GM21619 (cell line): ENCODE results near the gene NBEA.

Experiments used
- ATAC-seq: cut with Tn5 transposase; IDR thresholded peaks from one replicate; pipeline ENCODE4 v1.9.1; 2021; ENCODE audit not compliant: unreplicated experiment

Gene NBEA

DNA sequence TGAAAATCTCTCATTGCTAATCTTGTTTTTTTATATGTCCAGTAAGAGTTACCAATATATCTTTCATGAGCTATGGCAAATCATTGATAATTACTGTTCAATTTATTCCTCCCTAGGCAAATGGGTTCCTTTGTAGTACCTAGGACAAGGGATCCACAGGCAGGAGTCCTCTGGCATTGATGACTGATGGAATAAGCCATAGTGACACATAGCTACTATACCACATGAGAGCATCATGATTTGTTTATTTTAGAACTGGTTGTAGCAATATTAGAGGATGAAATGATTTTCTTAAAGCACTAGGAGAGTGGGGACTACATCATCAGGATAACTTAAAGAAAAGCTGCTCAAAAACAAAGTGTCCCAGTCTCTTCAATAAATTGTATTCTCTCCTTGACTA is 556.2 kb downstream of the NBEA start:
- ATAC-seq = no peak

DNA sequence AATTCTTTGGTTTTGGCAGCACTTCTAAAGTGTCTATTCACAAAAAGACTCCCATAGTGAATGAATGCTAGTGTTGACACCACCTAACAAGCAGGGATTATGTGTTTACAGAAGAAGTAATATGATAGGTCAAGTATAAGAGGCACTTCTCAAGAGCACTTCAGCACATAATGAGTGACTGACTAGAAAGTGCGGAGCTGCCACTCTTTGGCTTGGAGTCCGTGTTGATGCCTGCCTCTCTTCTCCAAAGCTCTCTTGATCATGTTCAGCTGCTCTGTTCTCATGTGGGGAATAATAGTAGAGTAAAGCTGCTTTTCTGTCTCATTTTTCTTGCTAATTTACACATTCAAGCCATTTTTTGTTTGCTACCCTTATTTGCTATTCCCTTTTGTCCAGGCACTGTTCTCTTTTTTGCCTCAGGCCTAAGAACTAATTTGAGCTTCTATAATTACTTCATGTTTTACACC is 557.2 kb downstream of the NBEA start:
- ATAC-seq = no peak

DNA sequence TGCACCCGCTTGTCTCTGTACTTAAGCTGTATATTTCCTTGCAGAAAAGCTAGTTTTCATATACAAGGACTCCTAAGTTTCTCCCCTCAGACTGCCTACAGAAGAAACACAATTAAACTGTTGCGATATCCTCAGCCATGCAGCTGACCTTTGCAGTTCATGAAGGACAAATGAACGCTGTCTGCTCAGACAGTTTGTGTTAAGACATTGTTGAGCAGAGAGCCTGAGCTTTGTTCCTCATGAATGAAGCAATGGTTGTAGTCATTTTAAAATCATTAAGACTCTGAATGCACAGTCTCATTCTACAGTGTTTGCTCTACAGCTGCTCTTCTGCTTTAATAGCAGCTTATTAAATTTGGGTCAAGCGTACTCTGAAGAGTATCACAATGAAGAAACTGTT is 557.6 kb downstream of the NBEA start:
- ATAC-seq = no peak

DNA sequence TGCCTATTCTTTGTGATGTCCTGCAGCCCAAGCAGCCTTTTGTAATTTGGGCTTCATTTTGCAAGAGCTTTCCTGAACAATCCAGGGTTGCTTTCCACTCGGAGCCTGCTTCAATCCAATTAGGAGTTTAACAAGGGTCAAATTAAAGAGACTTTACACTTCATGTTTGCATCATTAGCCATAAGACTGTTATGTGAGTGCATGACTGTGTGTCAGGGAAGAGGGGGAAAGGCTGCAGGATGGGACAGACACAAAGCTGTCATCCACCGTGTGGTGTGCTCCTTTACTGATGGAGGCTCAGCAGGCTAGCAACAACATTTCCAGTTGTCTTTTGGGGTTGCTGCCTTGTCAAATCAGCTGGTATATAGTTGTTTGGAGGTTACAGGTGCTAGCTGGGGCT is 558.1 kb downstream of the NBEA start:
- ATAC-seq = no peak

DNA sequence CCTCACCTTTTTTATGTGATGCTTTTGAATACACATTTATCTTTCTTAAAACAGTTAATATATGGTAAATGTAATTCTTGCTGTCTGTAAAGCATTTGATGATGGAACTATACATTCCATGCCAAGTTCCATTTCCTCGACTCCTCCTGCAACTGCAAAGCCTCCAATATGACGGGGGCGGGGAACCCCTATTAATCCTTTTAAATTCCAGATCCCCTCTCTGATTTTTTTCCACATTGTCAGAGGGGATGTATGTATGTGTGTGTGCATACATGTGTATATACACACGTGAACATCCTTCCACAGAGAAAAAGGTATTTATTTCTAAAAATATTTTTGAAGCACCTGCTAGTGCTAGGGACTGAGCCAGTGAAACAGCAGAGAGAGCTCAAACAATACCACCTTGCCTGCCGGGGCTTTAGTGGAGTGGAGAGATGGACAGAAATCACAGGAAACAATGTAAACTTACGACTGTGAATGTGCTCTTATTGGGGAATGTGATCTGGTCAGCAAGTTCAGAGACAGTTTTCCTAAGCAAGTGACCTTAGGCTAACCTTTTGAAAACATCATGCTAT is 559.7 kb downstream of the NBEA start:
- no peak for ATAC-seq

DNA sequence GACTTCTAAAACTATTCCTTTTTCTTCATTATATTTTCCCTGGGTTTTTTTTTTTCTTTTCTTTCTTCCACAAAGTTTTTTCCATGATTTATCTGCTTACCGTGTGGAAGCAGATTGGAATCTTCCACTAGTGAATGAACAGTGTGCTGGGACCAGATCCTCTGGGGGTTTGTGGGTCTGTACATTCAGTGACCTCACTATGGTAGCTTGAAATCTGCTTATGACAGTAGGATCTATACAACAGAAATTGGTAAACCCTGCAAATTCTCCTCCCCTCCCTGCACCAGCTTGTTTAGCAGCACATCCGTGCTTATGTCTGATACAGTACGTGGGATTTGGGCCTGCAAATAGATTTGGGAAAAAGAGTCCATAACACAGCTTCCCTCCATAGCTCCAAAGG is 560.4 kb downstream of the NBEA start:
- no peak for ATAC-seq

DNA sequence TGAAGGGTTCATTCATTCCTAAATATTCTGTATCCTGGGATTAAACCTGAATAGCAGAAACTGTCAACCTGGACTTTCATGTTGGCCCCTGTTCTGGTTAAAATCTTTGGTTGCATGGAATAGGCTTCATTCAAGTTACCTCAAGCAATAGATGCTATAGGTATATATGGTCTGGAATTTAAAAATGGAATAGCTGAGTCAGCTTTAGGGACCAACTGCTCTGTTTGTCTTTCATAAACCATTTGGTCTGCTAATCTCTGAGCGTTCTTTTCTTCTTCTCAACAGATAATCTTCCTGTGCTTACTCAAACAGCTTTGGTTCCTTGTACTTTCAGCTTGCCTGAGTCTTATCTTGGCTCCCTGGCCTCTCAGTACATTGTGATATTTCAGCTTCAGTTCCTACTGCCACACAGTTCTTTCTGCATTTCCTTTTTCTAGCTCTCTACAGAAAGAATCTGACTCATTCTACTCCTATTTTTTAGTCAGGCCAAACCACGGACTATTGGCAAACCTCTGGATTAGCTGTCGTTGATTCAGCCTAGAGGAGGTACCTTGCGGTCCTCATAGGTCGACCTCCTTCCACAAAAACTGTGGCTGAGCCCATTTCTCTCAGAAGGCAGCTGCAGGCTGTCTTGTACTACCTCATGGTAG is 570.3 kb downstream of the NBEA start:
- ATAC-seq = no peak

DNA sequence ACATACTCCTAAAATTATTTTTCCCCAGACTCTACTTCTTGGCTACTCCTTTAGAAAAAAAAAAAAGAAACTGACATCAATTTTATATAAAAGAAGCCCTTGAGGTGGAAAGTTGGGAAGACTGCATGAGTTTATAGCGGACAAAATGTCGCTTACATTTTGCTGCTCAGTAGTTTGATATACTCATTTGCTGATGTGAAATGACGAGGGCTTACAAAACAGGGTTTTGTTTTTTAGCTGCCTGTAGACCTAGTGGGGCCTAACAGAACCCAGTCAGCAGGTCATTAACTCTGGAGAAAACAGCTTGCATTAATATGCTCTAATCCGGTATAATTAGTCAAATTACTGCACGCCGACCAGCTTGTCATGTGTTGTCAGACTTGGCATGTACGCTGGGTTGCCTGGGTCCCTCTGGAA is 572.0 kb downstream of the NBEA start:
- no peak for ATAC-seq

DNA sequence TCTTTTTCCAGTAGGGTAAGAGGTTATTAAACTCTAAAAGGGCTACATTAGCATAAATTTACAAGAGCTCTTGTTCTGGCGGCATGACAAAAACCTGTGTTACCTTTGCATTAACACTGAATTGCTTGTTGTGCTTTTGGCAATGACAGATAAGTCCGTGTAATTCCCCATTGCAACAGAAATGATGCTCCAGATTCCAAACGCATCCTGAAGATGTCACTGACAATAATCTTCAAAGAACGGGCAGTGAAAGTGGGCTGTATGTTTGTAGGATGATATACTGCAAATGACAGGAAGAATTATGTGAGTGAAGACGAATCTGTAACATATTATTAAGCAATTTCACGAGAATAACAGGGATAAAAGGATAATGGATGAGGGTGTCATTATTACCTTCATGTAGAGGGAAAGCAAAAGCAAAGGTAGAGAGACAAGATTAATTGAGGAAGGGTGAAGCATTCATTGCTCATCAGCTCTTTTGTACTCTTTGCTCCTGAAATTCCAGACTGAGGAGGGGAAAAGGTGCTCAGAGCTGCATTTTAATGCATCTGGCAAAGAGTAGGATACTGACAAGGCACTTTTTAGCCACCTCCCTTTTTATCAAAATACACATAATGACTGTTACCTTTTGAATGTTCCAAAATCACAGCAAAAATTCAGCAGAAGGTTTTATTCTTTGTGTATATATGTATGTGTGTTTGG is 572.9 kb downstream of the NBEA start:
- no peak for ATAC-seq

DNA sequence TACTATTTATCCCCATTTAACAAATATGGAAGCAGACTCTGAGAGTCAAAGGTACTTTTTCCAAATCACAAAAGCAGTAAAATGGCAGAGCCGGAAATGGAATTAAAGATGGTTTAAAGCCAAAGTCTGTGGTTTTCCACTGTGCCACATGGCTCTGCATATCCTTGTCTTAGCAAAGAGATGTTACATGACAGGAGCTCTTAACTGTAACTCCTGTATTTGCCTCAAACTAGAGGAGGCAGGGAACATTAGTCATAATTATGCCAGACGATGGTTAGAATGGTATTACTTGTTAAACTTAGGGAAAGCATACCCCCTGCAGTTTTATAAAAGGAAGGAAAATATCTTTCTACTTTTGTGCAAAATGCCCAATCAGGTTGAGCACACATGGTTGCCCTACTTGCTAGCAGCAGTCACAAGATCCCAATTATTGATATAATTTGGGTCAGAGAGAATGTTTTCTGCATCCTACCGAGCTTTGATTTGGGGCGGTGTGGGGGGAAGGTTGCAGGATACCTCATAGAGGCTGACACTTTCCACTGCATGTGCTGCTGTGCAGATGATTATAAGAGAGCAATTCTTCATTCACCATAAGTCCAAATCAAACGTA is 576.4 kb downstream of the NBEA start:
- ATAC-seq = no peak

DNA sequence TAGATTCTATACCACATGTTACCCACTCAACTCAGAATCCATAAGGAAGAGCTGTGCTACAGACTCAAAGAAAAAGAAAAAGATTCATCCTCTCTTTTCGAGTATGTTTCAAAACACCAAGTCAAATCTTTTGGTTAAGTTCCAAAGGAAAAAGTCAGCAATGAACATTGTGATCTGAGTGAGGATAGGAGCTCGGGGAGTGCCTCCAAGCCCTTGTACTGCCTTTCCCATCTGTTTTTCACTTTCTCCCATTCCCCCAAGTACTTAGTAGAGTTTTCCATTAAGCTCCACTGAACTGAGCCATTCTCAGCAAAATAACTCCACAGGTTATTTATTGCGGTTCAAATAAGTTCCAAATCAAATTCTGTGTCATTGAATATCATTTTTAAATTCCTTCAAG is 582.1 kb downstream of the NBEA start:
- ATAC-seq = no peak

DNA sequence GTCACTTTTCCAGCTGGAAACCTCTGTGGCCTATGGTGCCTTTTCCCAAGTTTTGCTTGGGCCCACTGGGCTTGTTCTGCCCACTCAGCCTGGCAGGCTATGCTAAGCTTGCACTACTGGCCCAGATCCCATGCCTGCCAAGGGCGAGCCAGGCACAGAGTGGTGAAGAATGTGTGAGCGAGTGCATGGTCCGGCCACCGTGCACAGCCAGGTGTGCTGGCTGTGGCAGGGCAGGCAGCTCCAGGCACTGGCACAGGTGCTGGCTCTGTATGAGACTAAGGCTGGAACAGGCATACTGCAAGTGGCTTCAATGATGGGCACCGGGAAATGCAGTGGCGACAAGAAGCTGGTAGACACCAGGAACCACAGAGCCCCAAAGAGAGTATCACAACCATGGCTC is 584.5 kb downstream of the NBEA start:
- ATAC-seq = no peak

DNA sequence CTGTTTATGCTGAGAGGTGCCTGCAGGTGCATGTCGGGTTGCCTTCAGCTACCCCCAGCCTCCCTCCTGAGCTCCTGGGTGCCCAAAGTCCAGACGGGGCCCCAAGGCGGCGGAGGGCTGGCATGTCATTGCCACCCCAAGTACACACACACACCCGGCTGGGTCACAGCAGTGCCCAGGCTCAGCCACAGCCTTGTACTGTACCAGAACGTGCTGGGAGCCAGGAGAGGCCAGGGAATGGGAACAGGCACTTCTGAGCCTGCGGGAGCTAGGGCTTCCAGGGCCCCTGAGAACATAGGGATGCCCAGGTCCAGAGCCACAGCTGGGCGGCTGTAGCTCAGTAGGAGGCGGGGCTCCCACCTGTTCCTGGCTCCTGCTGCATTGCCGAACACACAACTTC is 585.4 kb downstream of the NBEA start:
- ATAC-seq = no peak

DNA sequence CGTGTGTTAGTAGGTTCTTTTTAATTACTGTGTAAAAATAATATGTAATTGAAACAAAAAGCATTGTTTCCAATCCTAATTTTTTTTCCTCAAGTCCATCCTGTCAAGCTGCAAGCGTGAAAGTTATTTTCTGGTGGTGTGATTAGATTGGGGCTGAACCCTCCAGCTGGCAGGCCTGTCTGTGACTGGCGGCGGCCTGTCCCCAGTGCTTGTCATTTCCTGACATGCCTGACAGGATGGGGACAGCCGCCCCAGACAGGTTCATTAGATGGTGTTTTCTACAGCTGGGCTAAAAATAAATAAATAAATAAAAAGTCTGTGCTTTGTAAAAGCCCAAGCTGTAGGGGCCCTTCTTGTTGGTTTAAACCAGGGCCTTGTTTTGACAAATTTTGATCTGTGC is 588.1 kb downstream of the NBEA start:
- ATAC-seq = no peak

DNA sequence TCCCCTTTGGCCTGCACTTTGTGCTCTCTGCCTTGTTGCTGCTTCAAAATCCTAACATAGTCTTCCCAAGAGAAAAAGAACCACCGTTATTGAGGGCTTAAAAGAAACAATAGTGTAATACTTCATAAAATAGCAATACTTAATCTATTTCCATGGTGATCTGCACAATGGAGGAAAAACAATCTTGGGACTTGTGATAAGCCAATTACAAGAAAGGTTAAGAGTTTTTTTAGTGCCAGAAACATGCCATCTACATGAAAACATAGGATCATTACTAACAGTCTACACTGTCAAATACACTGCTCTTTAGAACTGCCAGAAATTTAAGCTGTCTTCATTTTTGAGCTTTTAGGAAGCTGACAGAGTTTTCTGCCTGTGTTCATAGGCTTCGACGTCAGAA is 588.5 kb downstream of the NBEA start:
- ATAC-seq = no peak

DNA sequence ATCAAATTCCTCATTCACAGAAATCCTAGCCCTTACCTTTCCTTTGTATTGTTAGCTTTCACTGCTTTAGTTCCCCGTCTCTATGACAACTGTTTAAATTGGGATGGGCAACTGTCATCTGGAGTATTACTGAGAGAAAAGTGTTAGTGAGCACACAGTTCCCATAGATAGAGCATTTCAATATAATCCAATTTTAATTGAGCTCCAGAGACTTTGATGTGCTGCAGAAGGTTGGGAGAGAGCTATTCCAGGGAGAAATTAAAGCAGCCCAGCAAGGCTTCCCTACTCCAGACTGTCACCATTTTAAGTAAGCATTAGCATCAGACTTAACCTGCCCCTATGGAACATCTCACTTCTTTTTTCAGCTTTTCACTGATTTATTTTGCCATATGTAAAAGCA is 589.5 kb downstream of the NBEA start:
- no peak for ATAC-seq

DNA sequence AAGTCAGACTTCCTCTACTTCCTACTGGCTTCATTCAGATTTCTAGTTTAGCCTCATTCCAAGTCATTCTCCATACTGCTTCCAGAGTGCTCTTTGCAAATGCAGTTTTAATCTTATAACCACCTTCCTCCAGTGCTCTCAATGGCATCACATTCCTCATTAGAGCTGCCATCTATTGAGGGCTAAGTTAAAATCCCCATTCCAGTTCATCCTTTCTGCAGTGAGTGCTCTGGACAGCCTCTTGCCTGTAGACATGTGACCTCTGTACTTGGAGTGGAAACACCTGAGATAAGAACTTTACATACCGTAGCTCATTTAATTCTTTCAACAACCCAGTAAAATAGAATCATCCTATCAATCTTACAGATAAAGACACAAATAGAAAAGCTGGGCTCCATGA is 592.3 kb downstream of the NBEA start:
- ATAC-seq = no peak

DNA sequence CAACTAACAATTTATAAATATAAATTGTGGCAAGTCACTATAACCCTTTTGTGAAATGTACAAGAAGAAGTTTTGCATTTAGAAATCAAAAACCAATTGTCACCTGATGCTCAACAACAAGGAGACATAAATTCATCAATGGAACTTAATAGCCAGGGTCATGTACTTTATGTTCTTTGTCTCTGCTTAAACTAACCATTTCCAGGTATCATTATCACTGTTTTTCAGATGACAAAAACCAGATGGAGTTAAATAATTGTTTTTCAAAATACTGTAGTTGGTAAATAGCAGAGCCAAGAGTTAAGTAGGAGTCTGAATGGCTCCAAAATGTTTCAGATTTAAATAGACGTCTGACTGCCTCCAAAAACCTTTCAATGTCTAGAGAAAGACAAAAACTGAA is 606.7 kb downstream of the NBEA start:
- ATAC-seq = no peak

DNA sequence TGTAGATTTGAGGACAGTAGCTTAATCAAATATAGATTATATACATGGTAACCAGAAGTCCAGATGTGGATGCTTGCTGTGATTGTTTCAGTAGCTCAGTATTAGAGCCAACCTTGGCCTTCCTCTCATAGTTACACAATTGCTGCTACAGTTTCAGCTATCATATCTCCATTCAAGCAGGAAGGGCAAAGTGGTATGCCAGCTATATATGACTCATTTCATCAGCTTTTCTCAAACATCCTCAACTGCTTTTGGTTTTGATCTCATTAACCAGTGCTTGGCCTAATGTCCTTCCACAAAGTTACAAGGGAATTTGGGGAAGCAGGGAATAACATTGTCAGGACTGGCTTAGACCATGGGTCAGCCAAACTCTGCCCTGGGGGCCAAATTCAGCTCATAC is 607.4 kb downstream of the NBEA start:
- peak; percentile 65 for ATAC-seq

DNA sequence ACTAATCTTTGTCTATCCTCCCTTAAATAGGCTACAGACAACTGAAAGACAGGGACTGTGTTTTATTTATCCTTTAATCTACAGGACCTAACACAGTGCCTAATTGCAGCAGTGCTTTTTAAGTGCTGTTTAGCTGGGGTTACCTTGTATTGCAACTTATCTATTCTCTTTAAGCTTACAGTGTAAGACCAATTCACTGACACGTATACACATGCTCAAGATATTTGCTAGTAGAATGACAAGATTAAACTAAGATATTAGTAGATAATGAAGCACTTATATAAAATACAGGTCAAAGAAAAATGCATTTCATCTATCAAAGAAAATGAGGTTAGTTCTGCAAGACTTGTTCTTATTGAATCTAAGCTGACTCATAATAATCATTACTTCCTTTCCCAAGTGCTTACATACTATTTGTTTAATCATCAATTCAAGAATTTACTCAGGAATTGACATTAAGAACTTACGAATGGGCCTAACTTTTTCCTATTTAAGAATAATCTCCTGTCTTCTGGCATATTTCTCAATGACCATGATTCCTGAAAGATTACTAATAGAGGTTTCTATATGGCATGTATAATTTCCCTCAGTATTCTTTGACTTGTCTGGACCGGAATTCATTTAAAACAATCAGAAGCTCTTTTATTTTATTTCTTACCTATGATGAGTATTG is 610.2 kb downstream of the NBEA start:
- ATAC-seq = no peak

DNA sequence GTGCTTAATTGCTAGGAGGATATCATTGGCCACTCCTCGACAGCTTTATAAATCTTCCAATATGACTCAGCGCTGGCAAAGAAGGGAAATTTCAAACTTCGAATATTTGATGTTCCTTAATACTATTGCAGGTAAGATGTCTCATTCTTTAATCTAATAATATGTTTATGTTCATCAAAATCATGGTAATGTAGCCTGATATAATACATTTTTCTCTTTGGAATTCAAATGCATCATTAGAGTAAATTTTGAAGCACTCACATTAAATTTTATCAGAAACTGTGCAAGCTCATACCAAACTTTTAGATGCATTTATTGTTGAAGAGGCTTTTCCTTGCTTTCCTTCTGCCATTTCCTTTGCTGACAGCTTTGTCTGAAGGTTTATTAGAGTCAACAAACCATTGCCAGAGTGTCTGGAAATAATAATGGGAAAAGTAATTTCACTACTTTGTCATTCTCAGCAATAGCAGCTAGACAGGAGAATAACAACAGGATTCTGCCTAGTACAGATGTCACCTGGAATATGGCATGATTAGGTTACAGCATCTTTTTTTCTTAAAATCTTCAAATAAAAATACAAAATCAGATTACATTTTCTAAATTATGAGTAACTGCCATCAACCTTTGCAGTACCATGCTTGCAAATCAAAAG is 613.0 kb downstream of the NBEA start:
- ATAC-seq = no peak
